OCI-LY3 (cell line): Measurements from ENCODE around the gene IPO11.

Experiments used
- H2AFZ ChIP-seq: fragments of 200-600, 300-600 bp; shearing (Covaris generic); 2 replicates; pipeline ENCODE4 v1.6.0; 2014; ENCODE audit warnings: antibody characterized with exemption, low read depth, low read length
- H3K27ac ChIP-seq: fragments of 200-600, 300-600 bp; sonication (generic); 2 replicates; pipeline ENCODE4 v1.5.1; 2014; ENCODE audit warnings: mild to moderate bottlenecking, low read length, moderate library complexity, mixed read lengths
- H3K27me3 ChIP-seq: fragments of 200-600, 300-600 bp; sonication (generic); 2 replicates; pipeline ENCODE4 v1.6.1; 2014; ENCODE audit warnings: low read depth, low read length, mixed read lengths
- H3K36me3 ChIP-seq: fragments of 200-600, 300-600 bp; sonication (generic); replicated peaks from 2 replicates; pipeline ENCODE3; 2014; ENCODE audit warnings: low read depth, low read length, mixed read lengths
- H3K4me1 ChIP-seq: fragments of 300-600, 200-600 bp; sonication (generic); 2 replicates; pipeline ENCODE4 v1.6.1; 2014; ENCODE audit warnings: low read length, mixed read lengths
- H3K4me2 ChIP-seq: fragments of 200-600, 300-600 bp; sonication (generic); 2 replicates; pipeline ENCODE4 v1.6.1; 2014; ENCODE audit warnings: low read length, mixed read lengths
- H3K4me3 ChIP-seq: fragments of 300-600, 200-600 bp; sonication (generic); 2 replicates; pipeline ENCODE4 v1.5.1; 2014; ENCODE audit warnings: antibody characterized with exemption, mild to moderate bottlenecking, low read length, moderate library complexity
- H3K79me2 ChIP-seq: fragments of 300-600, 200-600 bp; shearing (Covaris generic); 2 replicates; pipeline ENCODE4 v1.6.1; 2014; ENCODE audit warnings: mild to moderate bottlenecking, low read length, mixed read lengths
- H3K9ac ChIP-seq: fragments of 300-600, 200-600 bp; shearing (Covaris generic); 2 replicates; pipeline ENCODE4 v1.6.0; 2014; ENCODE audit warnings: mild to moderate bottlenecking, low read length, moderate library complexity
- H3K9me3 ChIP-seq: fragments of 200-600, 300-600 bp; shearing (Covaris generic); 2 replicates; pipeline ENCODE4 v1.6.1; 2014; ENCODE audit warnings: low read length, mixed read lengths; ENCODE audit not compliant: insufficient read depth
- H4K20me1 ChIP-seq: fragments of 200-600, 300-600 bp; sonication (generic); 2 replicates; pipeline ENCODE4 v1.6.1; 2016; ENCODE audit warnings: low read length, mixed read lengths; ENCODE audit not compliant: insufficient read depth
- EZH2phosphoT487 ChIP-seq: fragments of 200-600 bp; shearing (Covaris generic); IDR thresholded peaks from 2 replicates; pipeline ENCODE4 v1.6.1; 2018; ENCODE audit warnings: antibody characterized with exemption, mixed run types, low read depth
- TF ChIP-seq, protein P1 (sequence below): fragments of 200-600, 300-600 bp; sonication (generic); IDR thresholded peaks from 2 replicates; pipeline ENCODE4 v1.5.1; 2014; ENCODE audit warnings: antibody characterized with exemption, low read length, low read depth

The IPO11 gene

DNA sequence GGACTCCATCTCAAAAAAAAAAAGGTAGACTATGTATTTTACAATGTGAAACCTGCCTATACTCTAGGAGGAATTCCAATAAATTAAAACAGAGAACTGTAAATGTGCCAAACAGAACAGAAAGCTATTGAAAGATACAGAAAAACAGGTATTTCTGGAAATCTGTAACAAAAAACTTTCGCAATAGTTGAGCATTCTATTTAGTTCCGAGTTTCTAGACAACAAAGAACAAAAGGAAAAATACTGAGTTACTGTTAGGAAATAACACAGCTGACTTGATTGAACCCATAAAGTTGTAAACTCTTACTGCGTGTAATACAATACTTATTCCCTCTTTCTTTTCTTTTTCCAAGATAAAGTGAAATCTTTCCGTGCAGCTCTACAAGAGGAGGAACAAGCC is 27.4 kb upstream of the IPO11 start:
- peaks cover 4% of the 10 kb centered on the region; the same call in 1 of the 2 replicates for H4K20me1 ChIP-seq
- no peak for TF ChIP-seq EZH2phosphoT487
- TF ChIP-seq, protein P1, sequence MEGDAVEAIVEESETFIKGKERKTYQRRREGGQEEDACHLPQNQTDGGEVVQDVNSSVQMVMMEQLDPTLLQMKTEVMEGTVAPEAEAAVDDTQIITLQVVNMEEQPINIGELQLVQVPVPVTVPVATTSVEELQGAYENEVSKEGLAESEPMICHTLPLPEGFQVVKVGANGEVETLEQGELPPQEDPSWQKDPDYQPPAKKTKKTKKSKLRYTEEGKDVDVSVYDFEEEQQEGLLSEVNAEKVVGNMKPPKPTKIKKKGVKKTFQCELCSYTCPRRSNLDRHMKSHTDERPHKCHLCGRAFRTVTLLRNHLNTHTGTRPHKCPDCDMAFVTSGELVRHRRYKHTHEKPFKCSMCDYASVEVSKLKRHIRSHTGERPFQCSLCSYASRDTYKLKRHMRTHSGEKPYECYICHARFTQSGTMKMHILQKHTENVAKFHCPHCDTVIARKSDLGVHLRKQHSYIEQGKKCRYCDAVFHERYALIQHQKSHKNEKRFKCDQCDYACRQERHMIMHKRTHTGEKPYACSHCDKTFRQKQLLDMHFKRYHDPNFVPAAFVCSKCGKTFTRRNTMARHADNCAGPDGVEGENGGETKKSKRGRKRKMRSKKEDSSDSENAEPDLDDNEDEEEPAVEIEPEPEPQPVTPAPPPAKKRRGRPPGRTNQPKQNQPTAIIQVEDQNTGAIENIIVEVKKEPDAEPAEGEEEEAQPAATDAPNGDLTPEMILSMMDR, result no peak
- H3K9ac ChIP-seq, result no peak overlapping the region
- no peaks in the 10 kb centered on the region for H3K79me2 ChIP-seq
- no peak overlapping the region for H3K4me3 ChIP-seq
- H3K9me3 ChIP-seq, result no peaks in the 10 kb centered on the region
- H2AFZ ChIP-seq, result no peak overlapping the region
- H3K36me3 ChIP-seq, result peaks cover 35% of the 10 kb centered on the region
- H3K27ac ChIP-seq, result no peak overlapping the region
- H3K4me2 ChIP-seq, result no peak overlapping the region
- H3K4me1 ChIP-seq, result peaks cover 9% of the 10 kb centered on the region
- H3K27me3 ChIP-seq, result no peaks in the 10 kb centered on the region

DNA sequence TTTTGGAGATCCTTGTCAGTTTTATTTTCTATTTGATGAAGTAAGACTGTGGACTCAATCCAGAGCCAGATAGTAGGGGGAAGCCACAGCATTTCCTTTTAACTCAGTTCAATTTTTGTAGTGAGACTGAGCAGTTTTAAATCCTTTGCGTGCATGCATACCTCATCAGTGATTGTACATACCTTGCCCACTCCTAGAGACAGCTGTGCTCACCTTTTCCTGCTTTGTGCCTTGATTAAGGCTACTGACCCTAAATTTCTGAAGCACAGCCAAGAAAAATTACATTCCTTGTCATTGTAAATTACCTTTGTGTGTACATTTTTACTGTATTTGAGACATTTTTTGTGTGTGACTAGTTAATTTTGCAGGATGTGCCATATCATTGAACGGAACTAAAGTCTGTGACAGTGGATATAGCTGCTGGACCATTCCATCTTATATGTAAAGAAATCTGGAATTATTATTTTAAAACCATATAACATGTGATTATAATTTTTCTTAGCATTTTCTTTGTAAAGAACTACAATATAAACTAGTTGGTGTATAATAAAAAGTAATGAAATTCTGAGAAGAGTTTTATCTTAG is 26.7 kb upstream of the IPO11 start:
- Histone ChIP-seq H2AFZ (no peak overlapping the region), H3K9ac (no peak overlapping the region), H3K4me2 (no peak overlapping the region), H3K36me3 (peaks cover 35% of the 10 kb centered on the region), H3K4me3 (no peak overlapping the region), H3K9me3 (no peaks in the 10 kb centered on the region), H3K4me1 (peaks cover 9% of the 10 kb centered on the region), H3K27ac (no peak overlapping the region), H3K27me3 (no peaks in the 10 kb centered on the region), H3K79me2 (no peaks in the 10 kb centered on the region), H4K20me1 (peaks cover 4% of the 10 kb centered on the region; the same call in 1 of the 2 replicates)
- no peak for TF ChIP-seq EZH2phosphoT487
- TF ChIP-seq, protein P1, result no peak

GRCh38 chr5:62386824-62387223 is 25.7 kb upstream of the IPO11 start:
- Histone ChIP-seq H3K36me3 (peaks cover 32% of the 10 kb centered on the region), H3K4me3 (no peak overlapping the region), H4K20me1 (peaks cover 4% of the 10 kb centered on the region; the same call in 1 of the 2 replicates), H3K4me1 (peaks cover 9% of the 10 kb centered on the region), H2AFZ (no peak overlapping the region), H3K27me3 (no peaks in the 10 kb centered on the region), H3K9ac (no peak overlapping the region), H3K27ac (peak overlapping the region; percentile 20; the same call in 1 of the 2 replicates), H3K9me3 (no peaks in the 10 kb centered on the region), H3K79me2 (no peaks in the 10 kb centered on the region), H3K4me2 (no peak overlapping the region)
- TF ChIP-seq, protein P1, result no peak
- no peak for TF ChIP-seq EZH2phosphoT487

DNA sequence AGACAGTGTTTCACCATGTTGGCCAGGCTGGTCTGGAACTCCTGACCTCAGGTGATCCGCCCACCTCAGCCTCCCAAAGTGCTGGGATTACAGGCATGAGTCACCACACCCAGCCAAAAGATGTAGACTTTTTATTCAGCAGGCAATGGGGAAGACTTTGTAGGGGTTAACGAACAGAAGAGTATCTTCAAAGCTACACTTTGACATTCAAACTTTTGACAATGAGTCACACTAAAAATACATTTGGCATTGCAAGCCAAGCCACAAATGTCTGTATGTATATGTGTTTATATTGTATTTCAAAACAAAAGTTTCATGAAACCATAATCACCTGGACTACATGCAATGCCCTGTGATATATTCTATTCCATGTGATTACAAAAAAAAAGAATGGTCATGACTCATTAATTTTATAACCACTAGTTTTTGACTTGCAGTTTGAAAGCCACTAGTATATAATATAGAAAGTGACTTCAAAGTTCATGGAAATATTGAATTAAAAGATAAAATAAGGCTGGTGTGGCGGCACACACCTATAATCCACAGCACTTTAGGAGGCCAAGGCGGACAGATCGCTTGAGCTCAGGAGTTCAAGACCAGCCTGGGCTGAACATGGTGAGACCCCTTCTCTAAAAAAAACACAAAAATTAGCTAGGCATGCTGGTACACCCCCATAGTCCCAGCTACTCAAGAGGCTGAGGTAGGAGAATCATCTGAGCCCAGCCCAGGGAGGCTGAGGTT is 17.2 kb upstream of the IPO11 start:
- Histone ChIP-seq H3K9ac (no peak overlapping the region), H3K4me1 (no peaks in the 10 kb centered on the region), H3K79me2 (no peaks in the 10 kb centered on the region), H3K27ac (no peak overlapping the region), H3K36me3 (peaks cover 11% of the 10 kb centered on the region), H2AFZ (no peak overlapping the region), H3K27me3 (no peaks in the 10 kb centered on the region), H3K4me3 (no peak overlapping the region), H3K9me3 (no peaks in the 10 kb centered on the region), H3K4me2 (no peak overlapping the region), H4K20me1 (no peaks in the 10 kb centered on the region)
- TF ChIP-seq EZH2phosphoT487, result no peak
- TF ChIP-seq, protein P1, result no peak
